Measurements from ENCODE around the gene SLC28A2.
A peak's percentile ranks its signal among the peaks of the same experiment; 100 is the strongest.

GRCh38 chr15:45279024-45279698 lies 27.1 kb downstream of the SLC28A2 start:
- TF ChIP-seq, protein P1, sequence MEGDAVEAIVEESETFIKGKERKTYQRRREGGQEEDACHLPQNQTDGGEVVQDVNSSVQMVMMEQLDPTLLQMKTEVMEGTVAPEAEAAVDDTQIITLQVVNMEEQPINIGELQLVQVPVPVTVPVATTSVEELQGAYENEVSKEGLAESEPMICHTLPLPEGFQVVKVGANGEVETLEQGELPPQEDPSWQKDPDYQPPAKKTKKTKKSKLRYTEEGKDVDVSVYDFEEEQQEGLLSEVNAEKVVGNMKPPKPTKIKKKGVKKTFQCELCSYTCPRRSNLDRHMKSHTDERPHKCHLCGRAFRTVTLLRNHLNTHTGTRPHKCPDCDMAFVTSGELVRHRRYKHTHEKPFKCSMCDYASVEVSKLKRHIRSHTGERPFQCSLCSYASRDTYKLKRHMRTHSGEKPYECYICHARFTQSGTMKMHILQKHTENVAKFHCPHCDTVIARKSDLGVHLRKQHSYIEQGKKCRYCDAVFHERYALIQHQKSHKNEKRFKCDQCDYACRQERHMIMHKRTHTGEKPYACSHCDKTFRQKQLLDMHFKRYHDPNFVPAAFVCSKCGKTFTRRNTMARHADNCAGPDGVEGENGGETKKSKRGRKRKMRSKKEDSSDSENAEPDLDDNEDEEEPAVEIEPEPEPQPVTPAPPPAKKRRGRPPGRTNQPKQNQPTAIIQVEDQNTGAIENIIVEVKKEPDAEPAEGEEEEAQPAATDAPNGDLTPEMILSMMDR (IDR thresholded peaks at IDR 0.05), result peak in 1 of 7 experiments; percentile 29
- TF ChIP-seq POLR2A (IDR thresholded peaks at IDR 0.05) (peak in 1 of 4 donors; percentile 57), EP300 (IDR thresholded peaks at IDR 0.05) (no peak)

All from stomach (tissue), 4 donors.